ENCODE results near the gene XBP1.
A peak's percentile ranks its signal among the peaks of the same experiment; 100 is the strongest.

XBP1 gene

DNA sequence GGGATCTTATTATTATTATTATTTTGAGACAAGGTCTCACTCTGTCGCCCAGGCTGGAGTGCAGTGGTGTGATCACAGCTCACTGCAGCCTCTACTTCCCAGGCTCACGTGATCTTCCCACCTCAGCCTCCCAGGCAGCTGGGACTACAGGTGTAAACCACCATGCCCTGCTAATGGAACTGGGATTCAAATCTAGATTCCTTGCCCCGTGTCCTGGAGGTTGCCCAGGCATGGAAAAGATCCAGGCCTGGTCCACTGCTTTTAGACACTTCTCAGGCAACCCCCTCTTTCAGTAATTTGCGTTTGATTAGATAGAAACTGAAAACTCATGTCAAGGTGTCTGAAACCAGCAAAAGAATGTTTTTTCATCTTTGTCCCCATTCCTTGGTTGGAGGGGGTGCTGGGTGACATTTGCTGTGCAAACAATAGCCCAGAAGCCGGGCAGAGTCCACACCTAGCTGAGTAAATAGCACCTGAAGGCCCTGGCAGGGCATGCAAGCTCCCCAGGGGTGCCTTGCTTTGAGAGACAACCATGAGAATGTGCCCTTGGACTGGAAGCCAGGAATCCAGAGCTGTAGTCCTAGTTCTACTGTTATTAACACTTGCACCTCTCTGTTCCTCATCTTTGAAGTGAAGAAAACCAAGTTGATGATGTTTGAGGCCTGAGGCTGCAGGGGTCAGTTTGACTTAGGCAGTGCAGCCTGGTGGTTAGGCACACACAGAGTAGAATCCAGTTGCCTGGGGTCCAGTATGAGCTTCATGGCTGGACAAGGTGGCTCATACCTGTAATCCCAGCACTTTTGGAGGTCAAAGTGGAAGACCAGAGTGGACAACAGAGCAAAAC, 19.1 kb upstream of the XBP1 start:
- in situ Hi-C loops (cut with MboI; ENCODE audit: low sequenced_read_pairs, unreplicated experiment): loop anchor here (25.0 kb wide), 1 partner anchor 932 kb away; no protein-coding TSS in a partner anchor
- TF ChIP-seq, protein P1, sequence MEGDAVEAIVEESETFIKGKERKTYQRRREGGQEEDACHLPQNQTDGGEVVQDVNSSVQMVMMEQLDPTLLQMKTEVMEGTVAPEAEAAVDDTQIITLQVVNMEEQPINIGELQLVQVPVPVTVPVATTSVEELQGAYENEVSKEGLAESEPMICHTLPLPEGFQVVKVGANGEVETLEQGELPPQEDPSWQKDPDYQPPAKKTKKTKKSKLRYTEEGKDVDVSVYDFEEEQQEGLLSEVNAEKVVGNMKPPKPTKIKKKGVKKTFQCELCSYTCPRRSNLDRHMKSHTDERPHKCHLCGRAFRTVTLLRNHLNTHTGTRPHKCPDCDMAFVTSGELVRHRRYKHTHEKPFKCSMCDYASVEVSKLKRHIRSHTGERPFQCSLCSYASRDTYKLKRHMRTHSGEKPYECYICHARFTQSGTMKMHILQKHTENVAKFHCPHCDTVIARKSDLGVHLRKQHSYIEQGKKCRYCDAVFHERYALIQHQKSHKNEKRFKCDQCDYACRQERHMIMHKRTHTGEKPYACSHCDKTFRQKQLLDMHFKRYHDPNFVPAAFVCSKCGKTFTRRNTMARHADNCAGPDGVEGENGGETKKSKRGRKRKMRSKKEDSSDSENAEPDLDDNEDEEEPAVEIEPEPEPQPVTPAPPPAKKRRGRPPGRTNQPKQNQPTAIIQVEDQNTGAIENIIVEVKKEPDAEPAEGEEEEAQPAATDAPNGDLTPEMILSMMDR (IDR thresholded peaks at IDR 0.05; ENCODE audit: borderline replicate concordance, control extremely low read depth, extremely low read depth, insufficient read depth, missing control alignments): no peak
- peak; percentile 39 for DNase-seq (ENCODE audit: low spot score)

DNA sequence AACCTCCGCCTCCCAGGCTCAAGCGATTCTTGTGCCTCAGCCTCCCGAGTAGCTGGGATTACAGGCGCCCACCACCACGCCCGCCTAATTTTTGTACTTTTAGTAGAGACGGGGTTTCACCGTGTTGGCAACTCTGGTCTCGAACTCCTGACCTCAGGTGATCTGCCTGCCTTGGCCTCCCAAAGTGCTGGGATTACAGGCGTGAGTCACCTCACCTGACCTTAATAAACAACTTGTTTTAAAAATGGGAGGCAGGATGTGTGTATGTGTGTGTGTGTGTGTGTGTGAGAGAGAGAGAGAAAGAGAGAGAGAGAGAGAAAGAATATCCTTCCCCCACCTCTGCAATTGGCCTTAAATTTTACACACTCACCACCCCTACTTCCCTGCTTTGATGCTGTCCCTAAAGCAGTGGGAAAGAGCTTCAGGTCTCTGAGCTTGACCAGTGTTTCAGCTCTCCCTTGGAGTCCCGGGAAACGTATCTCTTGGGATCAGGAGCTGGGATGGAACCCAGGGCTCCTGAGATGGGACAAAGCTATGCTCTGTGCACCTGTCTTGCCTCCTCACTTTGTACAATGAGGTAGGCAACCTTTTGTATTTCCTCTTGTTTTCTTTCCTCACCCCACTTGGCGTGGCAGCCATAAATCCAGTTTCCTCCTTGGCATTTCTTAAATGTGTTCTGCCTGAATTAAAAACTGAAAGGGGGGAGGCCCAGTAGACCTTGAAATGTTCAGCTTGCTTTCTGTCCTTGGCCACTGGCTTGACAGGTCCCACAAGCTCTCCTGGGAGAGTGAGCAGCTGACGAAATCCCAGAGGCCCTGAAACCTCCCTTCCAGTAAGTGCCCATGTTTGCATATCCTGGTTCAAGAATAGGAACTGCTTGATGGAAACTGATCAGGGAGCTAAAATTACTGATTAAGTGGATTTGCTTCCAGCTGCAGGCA, 17.8 kb upstream of the XBP1 start:
- DNase-seq (ENCODE audit: low spot score): no peak
- TF ChIP-seq, protein P1 (IDR thresholded peaks at IDR 0.05; ENCODE audit: borderline replicate concordance, control extremely low read depth, extremely low read depth, insufficient read depth, missing control alignments): no peak
- in situ Hi-C loops (cut with MboI; ENCODE audit: low sequenced_read_pairs, unreplicated experiment): loop anchor here (25.0 kb wide), 1 partner anchor 931 kb away; no protein-coding TSS in a partner anchor

DNA sequence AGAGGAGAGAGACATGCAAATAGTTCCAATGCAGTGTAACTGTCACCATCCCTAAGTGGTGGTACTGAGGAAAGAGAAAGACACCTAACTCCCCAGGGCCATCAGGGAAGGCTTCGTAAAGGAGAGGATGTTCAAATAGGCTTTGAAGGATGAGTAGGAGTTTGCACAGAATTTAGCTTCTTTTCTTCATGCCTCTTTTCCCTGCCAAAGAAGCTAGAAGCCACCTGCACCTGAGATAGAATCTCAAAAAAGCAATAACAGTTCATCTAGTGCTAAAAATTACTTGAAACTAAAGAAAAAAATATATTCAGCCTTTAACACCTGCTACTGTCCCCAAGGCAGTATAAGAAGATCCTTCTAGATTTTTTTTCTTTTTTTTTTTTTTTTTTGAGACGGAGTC, 16.7 kb upstream of the XBP1 start:
- TF ChIP-seq, protein P1 (IDR thresholded peaks at IDR 0.05; ENCODE audit: borderline replicate concordance, control extremely low read depth, extremely low read depth, insufficient read depth, missing control alignments): no peak
- in situ Hi-C loops (cut with MboI; ENCODE audit: low sequenced_read_pairs, unreplicated experiment): loop anchor here (25.0 kb wide), 1 partner anchor 930 kb away; no protein-coding TSS in a partner anchor
- DNase-seq (ENCODE audit: low spot score): no peak

DNA sequence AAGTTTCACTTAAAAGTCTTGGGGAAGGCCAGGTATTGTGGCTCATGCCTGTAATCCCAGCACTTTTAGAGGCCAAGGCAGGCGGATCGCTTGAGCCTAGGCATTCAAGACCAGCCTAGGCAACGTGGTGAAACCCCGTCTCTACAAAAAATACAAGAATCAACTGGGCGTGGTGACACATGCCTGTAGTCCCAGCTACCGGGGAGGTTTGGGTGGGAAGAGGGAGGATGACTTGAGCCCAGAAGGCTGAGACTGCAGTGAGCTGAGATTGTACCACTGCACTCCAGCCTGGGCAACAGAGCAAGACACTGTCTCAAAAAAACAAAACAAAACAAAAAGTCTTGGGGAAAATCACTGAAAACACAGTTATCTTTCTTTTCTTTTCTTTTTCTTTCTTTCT, 15.4 kb upstream of the XBP1 start:
- TF ChIP-seq, protein P1 (IDR thresholded peaks at IDR 0.05; ENCODE audit: borderline replicate concordance, control extremely low read depth, extremely low read depth, insufficient read depth, missing control alignments): no peak
- in situ Hi-C loops (cut with MboI; ENCODE audit: low sequenced_read_pairs, unreplicated experiment): loop anchor here (25.0 kb wide), 1 partner anchor 928 kb away; no protein-coding TSS in a partner anchor
- DNase-seq (ENCODE audit: low spot score): no peak

DNA sequence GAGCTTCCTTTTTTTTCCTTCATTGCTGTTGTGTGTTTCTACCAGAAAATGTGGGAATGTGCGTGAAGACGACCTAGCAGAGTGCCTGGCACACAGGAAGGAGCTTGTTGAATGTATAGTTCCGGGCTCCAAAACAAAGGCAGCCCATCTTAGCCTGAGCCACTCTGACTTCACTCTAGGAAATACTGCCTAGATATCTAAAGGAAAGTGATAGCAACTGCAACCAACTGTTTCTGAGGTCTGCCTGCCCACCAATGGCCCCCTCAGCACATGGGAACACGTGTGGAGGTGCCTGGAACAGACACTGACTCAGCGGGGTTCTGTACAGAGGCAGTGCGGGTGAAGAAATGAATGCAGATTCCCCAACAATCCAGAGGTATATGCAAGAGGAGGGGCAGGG, 14.7 kb upstream of the XBP1 start:
- in situ Hi-C loops (cut with MboI; ENCODE audit: low sequenced_read_pairs, unreplicated experiment): loop anchor here (25.0 kb wide), 1 partner anchor 928 kb away; no protein-coding TSS in a partner anchor
- DNase-seq (ENCODE audit: low spot score): no peak
- TF ChIP-seq, protein P1 (IDR thresholded peaks at IDR 0.05; ENCODE audit: borderline replicate concordance, control extremely low read depth, extremely low read depth, insufficient read depth, missing control alignments): no peak
